ENCODE results near the gene TSPAN5. TPM values are rescaled to one million over a fixed set of nuclear protein-coding genes. Genes with fewer than 3 reads are reported as not detected.

The TSPAN5 gene
- total RNA-seq, 1 experiment from 2014 or later: 12.4 TPM

GRCh38 chr4:98671131-98671530 is 12.7 kb upstream of the TSPAN5 start:
- Histone ChIP-seq H3K36me3 (ENCODE audit: low read depth) (no peaks in the 10 kb centered on the region), H3K9me3 (ENCODE audit: insufficient read depth, low read depth) (no peaks in the 10 kb centered on the region), H3K27me3 (ENCODE audit: insufficient read depth, low read depth) (no peaks in the 10 kb centered on the region), H3F3A (ENCODE audit: insufficient read depth, low read depth) (no peaks in the 10 kb centered on the region), H3K4me2 (no peak overlapping the region), H2AFZ (no peak overlapping the region), H4K20me1 (ENCODE audit: insufficient read depth) (no peaks in the 10 kb centered on the region), H3K4me3 (no peak overlapping the region), H3K27ac (no peak overlapping the region), H3K9me2 (ENCODE audit: insufficient read depth) (no peaks in the 10 kb centered on the region; the same call in 1 of the 2 replicates), H3K4me1 (replicated peaks; ENCODE audit: insufficient read depth) (no peaks in the 10 kb centered on the region), H3K79me2 (ENCODE audit: low read depth) (no peaks in the 10 kb centered on the region)
- ChIA-PET CTCF (no interaction called here), POLR2A (ENCODE audit: unreplicated experiment) (no interaction called here)
- BruUV-seq (replicated peaks): no TSS peak
- intact Hi-C loops (cut with micrococcal nuclease; ENCODE audit: unreplicated experiment): no loop called here
- DNase-seq: no peak
- TF ChIP-seq, protein P1, sequence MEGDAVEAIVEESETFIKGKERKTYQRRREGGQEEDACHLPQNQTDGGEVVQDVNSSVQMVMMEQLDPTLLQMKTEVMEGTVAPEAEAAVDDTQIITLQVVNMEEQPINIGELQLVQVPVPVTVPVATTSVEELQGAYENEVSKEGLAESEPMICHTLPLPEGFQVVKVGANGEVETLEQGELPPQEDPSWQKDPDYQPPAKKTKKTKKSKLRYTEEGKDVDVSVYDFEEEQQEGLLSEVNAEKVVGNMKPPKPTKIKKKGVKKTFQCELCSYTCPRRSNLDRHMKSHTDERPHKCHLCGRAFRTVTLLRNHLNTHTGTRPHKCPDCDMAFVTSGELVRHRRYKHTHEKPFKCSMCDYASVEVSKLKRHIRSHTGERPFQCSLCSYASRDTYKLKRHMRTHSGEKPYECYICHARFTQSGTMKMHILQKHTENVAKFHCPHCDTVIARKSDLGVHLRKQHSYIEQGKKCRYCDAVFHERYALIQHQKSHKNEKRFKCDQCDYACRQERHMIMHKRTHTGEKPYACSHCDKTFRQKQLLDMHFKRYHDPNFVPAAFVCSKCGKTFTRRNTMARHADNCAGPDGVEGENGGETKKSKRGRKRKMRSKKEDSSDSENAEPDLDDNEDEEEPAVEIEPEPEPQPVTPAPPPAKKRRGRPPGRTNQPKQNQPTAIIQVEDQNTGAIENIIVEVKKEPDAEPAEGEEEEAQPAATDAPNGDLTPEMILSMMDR (conservative IDR thresholded peaks at IDR 0.05): no peak
- TF ChIP-seq EZH2 (IDR thresholded peaks at IDR 0.05; ENCODE audit: low read depth): no peak

DNA sequence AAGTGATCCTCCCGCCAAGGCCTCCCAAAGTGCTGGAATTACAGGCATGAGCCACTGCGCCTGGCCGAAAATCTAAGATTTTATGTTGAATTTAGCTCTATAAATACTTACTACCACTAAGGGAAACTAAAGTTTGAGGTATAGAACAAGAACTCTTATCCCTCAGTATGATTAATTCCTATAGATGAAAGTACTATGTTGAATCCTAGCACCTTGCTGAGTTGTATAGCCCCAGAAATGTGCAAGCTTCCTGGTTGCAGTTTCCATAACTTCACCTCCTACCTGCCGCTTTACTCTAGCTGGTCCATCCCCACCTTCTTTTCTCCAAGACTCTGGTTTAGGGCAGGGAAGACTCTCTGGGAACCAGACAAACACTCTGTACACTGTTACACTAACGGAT is 11.8 kb upstream of the TSPAN5 start:
- ChIA-PET CTCF (no interaction called here), POLR2A (ENCODE audit: unreplicated experiment) (no interaction called here)
- BruUV-seq (replicated peaks): no TSS peak
- intact Hi-C loops (cut with micrococcal nuclease; ENCODE audit: unreplicated experiment): no loop called here
- H3K27ac ChIP-seq: no peak overlapping the region
- no peak overlapping the region for H3K4me2 ChIP-seq
- no peak overlapping the region for H2AFZ ChIP-seq
- H3K9me3 ChIP-seq (ENCODE audit: insufficient read depth, low read depth): no peaks in the 10 kb centered on the region
- no peak for DNase-seq
- H3K4me1 ChIP-seq (replicated peaks; ENCODE audit: insufficient read depth): no peaks in the 10 kb centered on the region
- no peak overlapping the region for H3K4me3 ChIP-seq
- H3K27me3 ChIP-seq (ENCODE audit: insufficient read depth, low read depth): no peaks in the 10 kb centered on the region
- H3K36me3 ChIP-seq (ENCODE audit: low read depth): no peaks in the 10 kb centered on the region
- H3F3A ChIP-seq (ENCODE audit: insufficient read depth, low read depth): no peaks in the 10 kb centered on the region
- no peaks in the 10 kb centered on the region for H4K20me1 ChIP-seq (ENCODE audit: insufficient read depth)
- TF ChIP-seq, protein P1 (conservative IDR thresholded peaks at IDR 0.05): no peak
- TF ChIP-seq EZH2 (IDR thresholded peaks at IDR 0.05; ENCODE audit: low read depth): no peak
- no peaks in the 10 kb centered on the region; the same call in 1 of the 2 replicates for H3K9me2 ChIP-seq (ENCODE audit: insufficient read depth)
- no peaks in the 10 kb centered on the region for H3K79me2 ChIP-seq (ENCODE audit: low read depth)

DNA sequence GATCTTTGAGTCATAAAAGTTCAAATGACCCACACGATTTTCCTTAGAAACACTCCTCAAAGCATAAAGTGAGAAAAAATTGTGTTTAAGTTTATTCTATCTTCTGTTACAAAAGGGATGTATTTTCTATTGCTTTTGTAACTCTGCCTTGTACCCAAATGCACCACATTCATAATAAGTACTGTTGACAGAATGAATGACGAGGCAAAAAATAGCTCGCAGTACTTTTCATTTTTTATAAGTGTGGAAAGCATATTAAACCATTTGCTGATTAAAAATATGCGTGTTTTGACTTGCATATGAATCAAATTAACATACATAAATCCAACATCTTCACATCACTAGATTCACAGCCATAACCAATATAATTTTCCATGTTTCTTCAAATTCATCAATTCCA is 11.2 kb upstream of the TSPAN5 start:
- Histone ChIP-seq H3K9me3 (ENCODE audit: insufficient read depth, low read depth) (no peaks in the 10 kb centered on the region), H3K9me2 (ENCODE audit: insufficient read depth) (no peaks in the 10 kb centered on the region; the same call in 1 of the 2 replicates), H3K27me3 (ENCODE audit: insufficient read depth, low read depth) (no peaks in the 10 kb centered on the region), H3K4me2 (no peak overlapping the region), H3K79me2 (ENCODE audit: low read depth) (no peaks in the 10 kb centered on the region), H4K20me1 (ENCODE audit: insufficient read depth) (no peaks in the 10 kb centered on the region), H3K36me3 (ENCODE audit: low read depth) (no peaks in the 10 kb centered on the region), H3K27ac (no peak overlapping the region), H2AFZ (no peak overlapping the region), H3K4me3 (no peak overlapping the region), H3F3A (ENCODE audit: insufficient read depth, low read depth) (no peaks in the 10 kb centered on the region), H3K4me1 (replicated peaks; ENCODE audit: insufficient read depth) (no peaks in the 10 kb centered on the region)
- no TSS peak for BruUV-seq (replicated peaks)
- no peak for TF ChIP-seq EZH2 (IDR thresholded peaks at IDR 0.05; ENCODE audit: low read depth)
- TF ChIP-seq, protein P1 (conservative IDR thresholded peaks at IDR 0.05): no peak
- ChIA-PET CTCF (no interaction called here), POLR2A (ENCODE audit: unreplicated experiment) (no interaction called here)
- intact Hi-C loops (cut with micrococcal nuclease; ENCODE audit: unreplicated experiment): no loop called here
- no peak for DNase-seq
